ENCODE data around the gene MEAF6.
A peak's percentile ranks its signal among the peaks of the same experiment; 100 is the strongest.
"Not testable (repeated sequence)": the region's sequence is repeated elsewhere in the genome, so short reads cannot be mapped to it uniquely, and the experiment has no call there.

MEAF6 gene

GRCh38 chr1:37529888-37530287, 15.3 kb upstream of the MEAF6 start:
- not testable (repeated sequence) for DNase-seq

GRCh38 chr1:37519613-37520012, 5.0 kb upstream of the MEAF6 start:
- DNase-seq: no peak

- not testable (repeated sequence) for DNase-seq
Measured at GRCh38 chr1:37518929-37519328, 4.4 kb upstream of the MEAF6 start.

GRCh38 chr1:37518241-37518640, 3.7 kb upstream of the MEAF6 start:
- DNase-seq: not testable (repeated sequence)

GRCh38 chr1:37517569-37517968, 3.0 kb upstream of the MEAF6 start:
- DNase-seq: no peak

- DNase-seq: peak; percentile 46
Measured at GRCh38 chr1:37515185-37516034, 844 bp upstream of the MEAF6 start.

- no peak for DNase-seq
Measured at GRCh38 chr1:37513795-37514349, 694 bp downstream of the MEAF6 start.

- DNase-seq: no peak
Measured at GRCh38 chr1:37509181-37509580, 5.4 kb downstream of the MEAF6 start.

- DNase-seq: no peak
Measured at GRCh38 chr1:37506740-37507139, 7.8 kb downstream of the MEAF6 start.

- DNase-seq: not testable (repeated sequence)
Measured at GRCh38 chr1:37502791-37503190, 11.8 kb downstream of the MEAF6 start.

GRCh38 chr1:37502104-37502503, 12.5 kb downstream of the MEAF6 start:
- no peak for DNase-seq

- DNase-seq: no peak
Measured at GRCh38 chr1:37501661-37502060, 12.9 kb downstream of the MEAF6 start.

GRCh38 chr1:37498872-37499617, 15.5 kb downstream of the MEAF6 start:
- peak; percentile 44 for DNase-seq

GRCh38 chr1:37497832-37498231, 16.7 kb downstream of the MEAF6 start:
- peak; percentile 72 for DNase-seq

- DNase-seq: no peak
Measured at GRCh38 chr1:37495875-37496274, 18.7 kb downstream of the MEAF6 start.

- no peak for DNase-seq
Measured at GRCh38 chr1:37493336-37494098, 21.0 kb downstream of the MEAF6 start.

- DNase-seq: no peak
Measured at GRCh38 chr1:37487619-37487984, 27.0 kb downstream of the MEAF6 start.

GRCh38 chr1:37486680-37487618, 27.6 kb downstream of the MEAF6 start:
- no peak for DNase-seq

GRCh38 chr1:37485902-37486679, 28.5 kb downstream of the MEAF6 start:
- DNase-seq: no peak

- DNase-seq: no peak
Measured at GRCh38 chr1:37484325-37485051, 30.1 kb downstream of the MEAF6 start.

Measured in SHP77 treated with DMSO at 0.1 percent for 48 hours (cell line).